Measurements from ENCODE around the gene OSBPL3.

DNA sequence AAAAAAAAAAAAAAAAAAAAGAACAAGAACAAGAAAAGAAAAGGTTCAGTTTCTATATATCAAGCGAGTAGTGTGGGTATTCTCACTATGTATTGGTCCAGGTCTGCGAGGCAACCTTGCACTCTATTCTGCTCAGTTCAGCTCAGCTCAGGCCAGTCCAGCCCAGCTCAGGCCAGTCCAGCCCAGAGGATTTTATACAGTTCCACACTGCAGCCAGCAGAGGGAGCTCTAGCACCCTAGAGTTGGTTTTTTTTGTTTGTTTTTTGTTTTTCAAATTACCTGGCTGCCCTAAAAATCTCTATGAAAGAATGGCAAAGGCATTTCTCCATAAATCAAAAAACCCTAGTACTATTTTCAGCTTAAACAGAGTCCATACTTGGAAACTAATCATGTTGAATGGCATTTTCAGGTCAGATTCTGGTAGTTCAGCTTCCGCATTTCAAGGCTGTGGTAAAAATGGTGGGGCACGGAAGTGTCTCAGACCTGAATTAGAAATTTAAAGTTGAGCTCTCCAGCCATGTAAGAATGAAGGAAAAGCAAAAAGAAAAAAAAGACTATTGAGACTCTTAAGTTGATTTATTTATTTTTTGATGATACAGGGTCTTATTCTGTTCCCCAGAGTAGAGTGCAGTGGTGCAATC, 167.6 kb downstream of the OSBPL3 start:
- TF ChIP-seq, protein P1, sequence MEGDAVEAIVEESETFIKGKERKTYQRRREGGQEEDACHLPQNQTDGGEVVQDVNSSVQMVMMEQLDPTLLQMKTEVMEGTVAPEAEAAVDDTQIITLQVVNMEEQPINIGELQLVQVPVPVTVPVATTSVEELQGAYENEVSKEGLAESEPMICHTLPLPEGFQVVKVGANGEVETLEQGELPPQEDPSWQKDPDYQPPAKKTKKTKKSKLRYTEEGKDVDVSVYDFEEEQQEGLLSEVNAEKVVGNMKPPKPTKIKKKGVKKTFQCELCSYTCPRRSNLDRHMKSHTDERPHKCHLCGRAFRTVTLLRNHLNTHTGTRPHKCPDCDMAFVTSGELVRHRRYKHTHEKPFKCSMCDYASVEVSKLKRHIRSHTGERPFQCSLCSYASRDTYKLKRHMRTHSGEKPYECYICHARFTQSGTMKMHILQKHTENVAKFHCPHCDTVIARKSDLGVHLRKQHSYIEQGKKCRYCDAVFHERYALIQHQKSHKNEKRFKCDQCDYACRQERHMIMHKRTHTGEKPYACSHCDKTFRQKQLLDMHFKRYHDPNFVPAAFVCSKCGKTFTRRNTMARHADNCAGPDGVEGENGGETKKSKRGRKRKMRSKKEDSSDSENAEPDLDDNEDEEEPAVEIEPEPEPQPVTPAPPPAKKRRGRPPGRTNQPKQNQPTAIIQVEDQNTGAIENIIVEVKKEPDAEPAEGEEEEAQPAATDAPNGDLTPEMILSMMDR (IDR thresholded peaks at IDR 0.05): peak; percentile 83 to 93 (median 90)
- no peak for TF ChIP-seq POLR2A (IDR thresholded peaks at IDR 0.05)

Data from heart left ventricle (tissue), 13 donors.